ENCODE measurements around the gene ATR. TPM values are rescaled to one million over a fixed set of nuclear protein-coding genes. Genes with fewer than 3 reads are reported as not detected.

The ATR gene
- polyA plus RNA-seq, 1 experiment = 6.0 TPM

Small RNA genes within 50 kb of the gene (small RNA-seq; reads per million reads assigned to genes)
- not detected for gene RNA5SP143 (ENCODE audit: insufficient read length, low read depth, low replicate concordance)
- not detected for gene RNU1-100P (ENCODE audit: insufficient read length, low read depth, low replicate concordance)
- not detected for gene RNU6-1294P (ENCODE audit: insufficient read length, low read depth, low replicate concordance)

Other genes starting within 250 kb of the ATR start
- 14.3 and 29.0 TPM in 2 replicates for gene XRN1, start 130.7 kb downstream of the ATR start, polyA plus RNA-seq (2011; rRNA removed)
- gene PLS1, start 17.7 kb upstream of the ATR start, polyA plus RNA-seq (2011; rRNA removed) = 0.23 and 0.58 TPM in 2 replicates
- 3.7 and 9.4 TPM in 2 replicates for gene TRPC1, start 145.3 kb upstream of the ATR start, polyA plus RNA-seq (2011; rRNA removed)

Data from BJ (cell line).